HepG2 (cell line): ENCODE measurements around the gene MARCHF6. TPM values are rescaled to one million over a fixed set of nuclear protein-coding genes. Genes with fewer than 3 reads are reported as not detected.

Experiments used
- BRCA1 ChIP-seq: sonication (generic); formaldehyde crosslinking; IDR thresholded peaks from 2 replicates; pipeline ENCODE4 v1.4.0; 2020; ENCODE audit warnings: missing genetic modification reagents
- DNMT3B ChIP-seq: conservative IDR thresholded peaks from 2 replicates; pipeline ENCODE4 v1.6.1; 2016; ENCODE audit warnings: missing biosample characterization, control low read depth
- ELF1 ChIP-seq: sonication (generic); formaldehyde crosslinking; IDR thresholded peaks from 2 replicates; pipeline ENCODE4 v1.4.0; 2020; ENCODE audit warnings: missing genetic modification reagents
- GABPA ChIP-seq, 2 experiments: IDR thresholded peaks; 2 replicates each; pipeline ENCODE4 v1.6.1; 2011 to 2016; ENCODE audit warnings: low read depth in 2 of 2, low read length in 1 of 2, missing biosample characterization in 1 of 2, missing genetic modification characterization in 1 of 2
- HNRNPLL ChIP-seq: fragments of 200-400 bp; formaldehyde crosslinking; IDR thresholded peaks from 2 replicates; pipeline ENCODE4 v1.6.1; 2017; ENCODE audit warnings: mild to moderate bottlenecking, low read depth, low read length; ENCODE audit not compliant: poor library complexity, severe bottlenecking
- KLF13 ChIP-seq: sonication (generic); formaldehyde crosslinking; IDR thresholded peaks from 2 replicates; pipeline ENCODE4 v1.4.0; 2020; ENCODE audit warnings: mild to moderate bottlenecking, missing genetic modification reagents
- LBX2 ChIP-seq: sonication (generic); formaldehyde crosslinking; IDR thresholded peaks from 2 replicates; pipeline ENCODE4 v1.5.0; 2020; ENCODE audit warnings: missing genetic modification reagents, mild to moderate bottlenecking, borderline replicate concordance
- LRRFIP1 ChIP-seq: sonication (generic); formaldehyde crosslinking; conservative IDR thresholded peaks from 2 replicates; pipeline ENCODE4 v1.4.0; 2020; ENCODE audit warnings: missing genetic modification reagents
- MAFF ChIP-seq: IDR thresholded peaks from 2 replicates; pipeline ENCODE4 v1.6.1; 2011; ENCODE audit warnings: low read depth, low read length, improper control_type of control experiment
- MED1 ChIP-seq: sonication (generic); formaldehyde crosslinking; IDR thresholded peaks from 2 replicates; pipeline ENCODE4 v1.4.0; 2020; ENCODE audit warnings: missing genetic modification reagents
- NBN ChIP-seq: fragments of 450-650 bp; conservative IDR thresholded peaks from 2 replicates; pipeline ENCODE4 v1.6.1; 2017
- PHF20 ChIP-seq: sonication (generic); formaldehyde crosslinking; IDR thresholded peaks from 2 replicates; pipeline ENCODE4 v1.5.0; 2020; ENCODE audit warnings: mild to moderate bottlenecking, missing genetic modification reagents
- TBL1XR1 ChIP-seq: fragments of 150-350 bp; IDR thresholded peaks from 2 replicates; pipeline ENCODE4 v1.6.1; 2014; ENCODE audit warnings: borderline replicate concordance, low read length; ENCODE audit not compliant: partially characterized antibody
- THAP8 ChIP-seq: sonication (generic); formaldehyde crosslinking; IDR thresholded peaks from 2 replicates; pipeline ENCODE4 v1.5.1; 2020; ENCODE audit warnings: missing genetic modification reagents, mild to moderate bottlenecking, borderline replicate concordance
- ZNF180 ChIP-seq: sonication (generic); formaldehyde crosslinking; IDR thresholded peaks from 2 replicates; pipeline ENCODE4 v1.4.0; 2020; ENCODE audit warnings: low read depth, missing genetic modification reagents, borderline replicate concordance
- ZNF282 ChIP-seq: fragments of 450-650 bp; IDR thresholded peaks from 2 replicates; pipeline ENCODE4 v1.6.1; 2018; ENCODE audit not compliant: partially characterized antibody
- ZNF296 ChIP-seq: sonication (generic); formaldehyde crosslinking; conservative IDR thresholded peaks from 2 replicates; pipeline ENCODE4 v1.5.0; 2020; ENCODE audit warnings: mild to moderate bottlenecking, missing genetic modification reagents
- ZNF331 ChIP-seq: sonication (generic); formaldehyde crosslinking; IDR thresholded peaks from 2 replicates; pipeline ENCODE4 v1.4.0; 2020; ENCODE audit warnings: missing genetic modification reagents
- ZNF34 ChIP-seq: sonication (generic); formaldehyde crosslinking; IDR thresholded peaks from 2 replicates; pipeline ENCODE4 v1.4.0; 2020; ENCODE audit warnings: mild to moderate bottlenecking, missing genetic modification reagents, borderline replicate concordance
- ZNF512 ChIP-seq: sonication (generic); formaldehyde crosslinking; IDR thresholded peaks from 2 replicates; pipeline ENCODE4 v1.4.0; 2020; ENCODE audit warnings: mild to moderate bottlenecking, missing genetic modification reagents
- ZNF615 ChIP-seq: sonication (generic); formaldehyde crosslinking; IDR thresholded peaks from 2 replicates; pipeline ENCODE4 v1.5.0; 2020; ENCODE audit warnings: mild to moderate bottlenecking, missing genetic modification reagents, borderline replicate concordance
- ZNF616 ChIP-seq: sonication (generic); formaldehyde crosslinking; IDR thresholded peaks from 2 replicates; pipeline ENCODE4 v1.5.0; 2020; ENCODE audit warnings: low read depth, mild to moderate bottlenecking, missing genetic modification reagents
- ZNF644 ChIP-seq: IDR thresholded peaks from 2 replicates; pipeline ENCODE4 v1.6.1; 2016; ENCODE audit warnings: low read depth
- ZNF652 ChIP-seq: IDR thresholded peaks from 2 replicates; pipeline ENCODE4 v1.6.1; 2016; ENCODE audit warnings: low read depth, borderline replicate concordance
- polyA plus RNA-seq, 8 experiments: library from polyadenylated mRNA; depleted of rRNA in 3 of 8; stranded (reverse) in 7 of 8; unstranded in 1 of 8; fragments of >200 nt; fragmentation: Illumina TruSeq in 4 of 8; extraction: Trizol in 4 of 8; gene quantifications; 2 replicates each; pipeline versions ENCODE4 v1.2.1 to v1.2.3, GENCODE V29; 2011 to 2016; ENCODE audit warnings: low read depth in 4 of 8, missing spikeins in 1 of 8, mixed read lengths in 1 of 8; ENCODE audit not compliant: insufficient read depth in 1 of 8
- total RNA-seq, 5 experiments: library from RNA; depleted of rRNA; stranded (reverse); fragments of >200 nt; fragmentation: Illumina TruSeq; extraction: Trizol; gene quantifications; 2 replicates each; pipeline ENCODE4 v1.2.3, GENCODE V29; 2016; ENCODE audit warnings: low read depth in 1 of 5
- TF ChIP-seq, protein P1 (sequence below): sonication (generic); formaldehyde crosslinking; IDR thresholded peaks from 2 replicates; pipeline ENCODE4 v1.5.0; 2020; ENCODE audit warnings: missing genetic modification reagents

Gene MARCHF6
- total and polyA plus RNA-seq, 2 of the 13 experiments (the other 11 are each of a cell fraction or from before 2014, with no cell fraction given), result 48.6 to 107 TPM

- TF ChIP-seq ZNF615 (no peak), ZNF512 (CRISPR knock-in tag) (no peak), LBX2 (no peak), PHF20 (CRISPR knock-in tag) (no peak), ZNF296 (no peak), ELF1 (no peak), HNRNPLL (no peak), DNMT3B (no peak), ZNF616 (no peak), MED1 (CRISPR knock-in tag) (peak; percentile 55), ZNF282 (no peak), ZNF34 (no peak), ZNF652 (CRISPR knock-in tag) (peak; percentile 68; the same call in 1 of the 2 replicates), NBN (no peak), LRRFIP1 (no peak), ZNF644 (CRISPR knock-in tag) (0 out of 2 replicates have a peak, but pooled peaks have one; percentile 17), ZNF180 (CRISPR knock-in tag) (no peak), KLF13 (no peak), THAP8 (CRISPR knock-in tag) (no peak), BRCA1 (CRISPR knock-in tag) (no peak), ZNF331 (CRISPR knock-in tag) (peak; percentile 64; the same call in 1 of the 2 replicates), TBL1XR1 (no peak), GABPA (IDR thresholded peaks at IDR 0.05; ENCODE audit: low read depth, low read length) (no peak), GABPA (CRISPR knock-in tag; IDR thresholded peaks at IDR 0.05; ENCODE audit: low read depth) (0 out of 2 replicates have a peak, but pooled peaks have one; percentile 20), MAFF (no peak)
- TF ChIP-seq, protein P1, sequence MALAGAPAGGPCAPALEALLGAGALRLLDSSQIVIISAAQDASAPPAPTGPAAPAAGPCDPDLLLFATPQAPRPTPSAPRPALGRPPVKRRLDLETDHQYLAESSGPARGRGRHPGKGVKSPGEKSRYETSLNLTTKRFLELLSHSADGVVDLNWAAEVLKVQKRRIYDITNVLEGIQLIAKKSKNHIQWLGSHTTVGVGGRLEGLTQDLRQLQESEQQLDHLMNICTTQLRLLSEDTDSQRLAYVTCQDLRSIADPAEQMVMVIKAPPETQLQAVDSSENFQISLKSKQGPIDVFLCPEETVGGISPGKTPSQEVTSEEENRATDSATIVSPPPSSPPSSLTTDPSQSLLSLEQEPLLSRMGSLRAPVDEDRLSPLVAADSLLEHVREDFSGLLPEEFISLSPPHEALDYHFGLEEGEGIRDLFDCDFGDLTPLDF (CRISPR knock-in tag), result no peak
These were observed 22.1 kb upstream of the MARCHF6 start (continued) for GRCh38 chr5:10331341-10331796.
